H1 (cell line): Measurements from ENCODE around the gene C22orf39. TPM values are rescaled to one million over a fixed set of nuclear protein-coding genes. Genes with fewer than 3 reads are reported as not detected.

Experiments
- CTCF ChIA-PET: fragments of 300-600 bp; sonication (Branson Sonifier 250); formaldehyde crosslinking; loops from one replicate; lab custom pipeline; 2021; ENCODE audit not compliant: partially characterized antibody; lab: Charles Lee
- POLR2A ChIA-PET: fragments of 300-600 bp; sonication (Branson Sonifier 250); formaldehyde crosslinking; loops from one replicate; lab custom pipeline; 2021; ENCODE audit warnings: inconsistent platforms; ENCODE audit not compliant: partially characterized antibody; lab: Charles Lee
- DNase-seq, 2 experiments: peaks; one replicate each; pipeline versions ENCODE4 v3.0.0 to v3.0.0-alpha.2; 2010 to 2022; ENCODE audit warnings: low spot score in 2 of 2, low read depth in 1 of 2, mixed read lengths in 1 of 2
- FAIRE-seq: peaks from 2 replicates; lab custom pipeline; 2011; peaks lifted over from hg19 to GRCh38; lab: Jason Lieb, UNC
- H2AFZ ChIP-seq: 2 replicates; pipeline ENCODE4 v1.8.1; 2012; ENCODE audit warnings: low read length, inconsistent platforms
- H2AK5ac ChIP-seq: 2 replicates; pipeline ENCODE4 v1.6.1; 2013; ENCODE audit warnings: low read depth, low read length
- H2BK120ac ChIP-seq: replicated peaks from 2 replicates; pipeline ENCODE3; 2013; ENCODE audit warnings: low read depth, low read length, inconsistent platforms
- H2BK12ac ChIP-seq: 2 replicates; pipeline ENCODE4 v1.6.1; 2013; ENCODE audit warnings: low read depth, low read length
- H2BK15ac ChIP-seq: 2 replicates; pipeline ENCODE4 v1.6.1; 2013; ENCODE audit warnings: low read length
- H2BK20ac ChIP-seq: 2 replicates; pipeline ENCODE4 v1.6.1; 2013; ENCODE audit warnings: low read length
- H2BK5ac ChIP-seq: 2 replicates; pipeline ENCODE4 v1.6.1; 2013; ENCODE audit warnings: low read depth, low read length
- H3K14ac ChIP-seq: 2 replicates; pipeline ENCODE4 v1.6.1; 2013; ENCODE audit warnings: inconsistent platforms; ENCODE audit not compliant: insufficient read length
- H3K18ac ChIP-seq: 2 replicates; pipeline ENCODE4 v1.6.1; 2013; ENCODE audit warnings: low read length; ENCODE audit errors: extremely low read depth
- H3K23ac ChIP-seq: 2 replicates; pipeline ENCODE4 v1.6.1; 2013; ENCODE audit warnings: inconsistent platforms; ENCODE audit not compliant: insufficient read length
- H3K23me2 ChIP-seq: 2 replicates; pipeline ENCODE4 v1.6.1; 2013; ENCODE audit warnings: low read depth, low read length
- H3K27ac ChIP-seq: 2 replicates; pipeline ENCODE4 v1.6.1; 2011; ENCODE audit warnings: low read depth, low read length, inconsistent platforms
- H3K27me3 ChIP-seq, 4 experiments: replicated peaks in 1 of 4; 1 replicate in 1 of 4; 2 replicates in 3 of 4; pipeline versions ENCODE4 v1.6.1 to v1.8.1; 2011 to 2013; ENCODE audit warnings: low read length in 3 of 4, mild to moderate bottlenecking in 3 of 4, inconsistent platforms in 2 of 4, mixed read lengths in 2 of 4, moderate library complexity in 1 of 4; ENCODE audit not compliant: control insufficient read depth in 3 of 4, insufficient read depth in 3 of 4; ENCODE audit errors: extremely low read depth in 1 of 4
- H3K36me3 ChIP-seq, 4 experiments: 2 replicates each; pipeline versions ENCODE4 v1.6.1 to v1.8.1; 2011 to 2013; ENCODE audit warnings: mild to moderate bottlenecking in 4 of 4, low read length in 3 of 4, moderate library complexity in 2 of 4, control low read depth in 1 of 4, inconsistent platforms in 1 of 4; ENCODE audit not compliant: insufficient read depth in 4 of 4, control insufficient read depth in 2 of 4
- H3K4ac ChIP-seq: replicated peaks from 2 replicates; pipeline ENCODE3; 2013; ENCODE audit warnings: low read length, low read depth, mixed read lengths, inconsistent platforms; ENCODE audit not compliant: insufficient read length
- H3K4me1 ChIP-seq, 4 experiments: replicated peaks in 1 of 4; 1 replicate in 1 of 4; 2 replicates in 3 of 4; pipeline versions ENCODE4 v1.6.1 to v1.8.1; 2011 to 2013; ENCODE audit warnings: low read length in 3 of 4, inconsistent platforms in 2 of 4, mixed read lengths in 1 of 4; ENCODE audit not compliant: insufficient read depth in 4 of 4, control insufficient read depth in 3 of 4
- H3K4me2 ChIP-seq, 2 experiments: 2 replicates each; pipeline versions ENCODE4 v1.6.1 to v1.8.1; 2011 to 2013; ENCODE audit warnings: low read depth in 2 of 2, low read length in 2 of 2, control low read depth in 1 of 2, inconsistent platforms in 1 of 2, mild to moderate bottlenecking in 1 of 2; ENCODE audit not compliant: insufficient read depth in 1 of 2
- H3K4me3 ChIP-seq, 4 experiments: fragments of 200-600, 300-600 bp in 1 of 4; sonication (generic), shearing (Covaris generic), sonication (Bioruptor Twin) in 1 of 4; 2 replicates each; pipeline versions ENCODE4 v1.5.1 to v1.8.1; 2011 to 2016; ENCODE audit warnings: low read length in 4 of 4, low read depth in 3 of 4, control low read depth in 2 of 4, inconsistent platforms in 2 of 4, mild to moderate bottlenecking in 2 of 4, mixed read lengths in 1 of 4, moderate library complexity in 1 of 4; ENCODE audit not compliant: insufficient read depth in 2 of 4; ENCODE audit errors: extremely low read depth in 1 of 4
- H3K56ac ChIP-seq: replicated peaks from 2 replicates; pipeline ENCODE3; 2013; ENCODE audit warnings: low read depth, mild to moderate bottlenecking, mixed read lengths, low read length, inconsistent platforms; ENCODE audit not compliant: insufficient read length
- H3K79me1 ChIP-seq: 2 replicates; pipeline ENCODE4 v1.6.1; 2013; ENCODE audit warnings: low read depth, low read length, control low read depth
- H3K79me2 ChIP-seq, 2 experiments: 2 replicates each; pipeline versions ENCODE4 v1.6.1 to v1.8.1; 2012 to 2013; ENCODE audit warnings: low read length in 2 of 2, mild to moderate bottlenecking in 2 of 2, inconsistent platforms in 1 of 2; ENCODE audit not compliant: insufficient read depth in 2 of 2, control insufficient read depth in 1 of 2
- H3K9ac ChIP-seq, 4 experiments: replicated peaks in 1 of 4; 1 replicate in 1 of 4; 2 replicates in 3 of 4; pipeline versions ENCODE4 v1.6.1 to v1.8.1; 2011 to 2013; ENCODE audit warnings: low read depth in 3 of 4, low read length in 3 of 4, control low read depth in 2 of 4, mild to moderate bottlenecking in 2 of 4, moderate library complexity in 2 of 4, inconsistent platforms in 1 of 4; ENCODE audit errors: extremely low read depth in 1 of 4
- H3K9me3 ChIP-seq, 2 experiments: 2 replicates each; pipeline versions ENCODE4 v1.6.1 to v1.8.1; 2012 to 2013; ENCODE audit warnings: mild to moderate bottlenecking in 2 of 2, moderate library complexity in 2 of 2, control low read depth in 1 of 2, inconsistent platforms in 1 of 2, low read depth in 1 of 2, low read length in 1 of 2, mixed read lengths in 1 of 2; ENCODE audit not compliant: insufficient read depth in 2 of 2
- H4K20me1 ChIP-seq, 2 experiments: replicated peaks in 1 of 2; 2 replicates each; pipeline versions ENCODE3 to v1.8.1; 2011 to 2013; ENCODE audit warnings: inconsistent platforms in 2 of 2, low read length in 2 of 2, mild to moderate bottlenecking in 1 of 2; ENCODE audit not compliant: insufficient read depth in 2 of 2, control insufficient read depth in 1 of 2
- H4K5ac ChIP-seq: 2 replicates; pipeline ENCODE4 v1.6.1; 2013; ENCODE audit warnings: low read length, low read depth, mixed read lengths, inconsistent platforms; ENCODE audit not compliant: insufficient read length
- H4K8ac ChIP-seq: 2 replicates; pipeline ENCODE4 v1.8.0; 2013; ENCODE audit warnings: mild to moderate bottlenecking, moderate library complexity, low read length, inconsistent platforms; ENCODE audit not compliant: insufficient read depth; ENCODE audit errors: extremely low read depth
- H4K91ac ChIP-seq: replicated peaks from 2 replicates; pipeline ENCODE3; 2013; ENCODE audit warnings: low read length, mixed read lengths, inconsistent platforms; ENCODE audit not compliant: insufficient read length
- GABPA ChIP-seq: IDR thresholded peaks from 2 replicates; pipeline ENCODE4 v1.6.1; 2011; ENCODE audit warnings: mild to moderate bottlenecking, low read length, moderate library complexity, borderline replicate concordance; ENCODE audit not compliant: insufficient read depth
- PHF8 ChIP-seq: fragments of 200-600 bp; sonication (generic); conservative IDR thresholded peaks from 2 replicates; pipeline ENCODE4 v1.7.1; 2012; ENCODE audit warnings: low read depth, mild to moderate bottlenecking, inconsistent platforms, low read length, moderate library complexity
- WGBS, 2 experiments: shearing (Covaris generic) in 1 of 2; methylation state at CpG; one replicate each; pipeline versions ENCODE4 v1.1.6 to v1.1.7; 2013 to 2015; ENCODE audit warnings: low lambda C conversion rate in 2 of 2, mixed read lengths in 2 of 2, inconsistent platforms in 1 of 2, low coverage in 1 of 2, missing lambda C conversion rate in 1 of 2; ENCODE audit not compliant: insufficient replicate concordance in 2 of 2, insufficient coverage in 1 of 2, insufficient read length in 1 of 2; ENCODE audit errors: extremely low coverage in 1 of 2, missing lambda C conversion rate in 1 of 2; 5-methylcytosine and 5-hydroxymethylcytosine counted together
- polyA plus RNA-seq, 7 experiments: library from polyadenylated mRNA; depleted of rRNA in 3 of 7; stranded (reverse) in 5 of 7; unstranded in 2 of 7; fragments of >200 nt in 5 of 7; fragments of 200-250 nt in 2 of 7; gene quantifications; 1 replicate in 5 of 7; 2 replicates in 1 of 7; 4 replicates in 1 of 7; pipeline versions ENCODE4 v1.2.1 to v1.2.3, GENCODE V29; 2011 to 2013; ENCODE audit warnings: missing spikeins in 2 of 7, mixed read lengths in 2 of 7
- total RNA-seq: library from RNA; stranded (reverse); fragmentation: NEBNext Ultra II Directional; extraction: Animal tissue kit (Norgen Biotek cat#: 25700); gene quantifications from 2 replicates; pipeline ENCODE4 v1.2.1, GENCODE V29; 2021
- TF ChIP-seq, protein P1 (sequence below): IDR thresholded peaks from 2 replicates; pipeline ENCODE4 v1.6.1; 2012; ENCODE audit warnings: inconsistent platforms

The C22orf39 gene
- total and polyA plus RNA-seq, 2 of the 8 experiments (the other 6 are each of a cell fraction or from before 2014, with no cell fraction given) = 22.7 to 27.7 TPM

DNA sequence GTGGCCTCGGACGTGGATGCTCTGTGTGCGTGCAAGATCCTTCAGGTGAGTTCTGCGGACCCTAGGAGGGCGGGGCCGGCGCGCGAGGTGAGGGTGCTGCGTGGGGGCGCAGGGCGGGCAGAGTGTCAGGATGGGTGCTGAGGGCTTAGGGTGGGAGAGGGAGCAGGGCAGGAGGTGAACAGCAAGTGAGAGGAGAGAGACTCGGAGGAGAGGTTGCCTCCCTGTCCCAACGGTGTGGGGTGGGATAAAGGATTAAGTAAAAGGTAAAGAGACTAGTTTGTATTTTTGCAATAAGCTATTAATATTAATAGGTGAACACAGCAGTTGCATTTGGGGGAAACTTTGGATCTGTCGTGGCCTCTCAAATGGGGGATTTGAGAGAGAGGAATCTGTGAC is 32.7 kb upstream of the C22orf39 start:
- no peak overlapping the region for H4K5ac ChIP-seq
- peaks cover 3 to 46% of the 10 kb centered on the region in 2 experiments; a peak in 3 of 4 replicates for H3K79me2 ChIP-seq
- CTCF ChIA-PET = interaction anchor here (1.6 kb wide), 1 partner anchor 16 kb away, joined by 5 read pairs; no protein-coding TSS in a partner anchor
- no peak overlapping the region for H3K23ac ChIP-seq
- no peak overlapping the region for H3K56ac ChIP-seq
- no peaks in the 10 kb centered on the region for H3K9me3 ChIP-seq
- no peak overlapping the region for H2AK5ac ChIP-seq
- peaks cover 5% of the 10 kb centered on the region for H3K79me1 ChIP-seq
- peak overlapping the region; percentile 61 to 99 for H3K4me2 ChIP-seq
- peak overlapping the region; percentile 98 for H4K8ac ChIP-seq
- peaks cover 14 to 27% (median 18%) of the 10 kb centered on the region in 4 experiments for H3K36me3 ChIP-seq
- H3K14ac ChIP-seq = no peak overlapping the region
- FAIRE-seq (no peak), DNase-seq (no peak)
- H3K23me2 ChIP-seq = peaks cover 14% of the 10 kb centered on the region
- peak overlapping the region; percentile 82 to 99 (median 94) for H3K4me3 ChIP-seq
- H2BK15ac ChIP-seq = no peak overlapping the region
- no peak overlapping the region for H2BK120ac ChIP-seq
- H3K4ac ChIP-seq = no peak overlapping the region
- H3K9ac ChIP-seq = peak overlapping the region; percentile 95 to 99 (median 97)
- peak overlapping the region; percentile 80 for H3K27ac ChIP-seq
- H4K20me1 ChIP-seq = peaks cover 0 to 10% of the 10 kb centered on the region in 2 experiments
- no peaks in the 10 kb centered on the region for H3K27me3 ChIP-seq
- H2AFZ ChIP-seq = no peak overlapping the region; the same call in 1 of the 2 replicates
- no peak overlapping the region for H2BK20ac ChIP-seq
- 3% methylated on average over 14 of the region's 15 CpGs; no CpG with 5 or more reads in 1 of the 2 experiments for WGBS, 2 experiments
- 0 out of 2 replicates have a peak overlapping the region, but pooled peaks have one; percentile 1 for H2BK5ac ChIP-seq
- H3K4me1 ChIP-seq = peaks cover 0 to 8% (median 1%) of the 10 kb centered on the region in 4 experiments; a peak in 2 of 7 replicates
- no peak overlapping the region; the same call in 1 of the 2 replicates for H2BK12ac ChIP-seq
- 0 out of 2 replicates have a peak overlapping the region, but pooled peaks have one; percentile 28 for H3K18ac ChIP-seq
- no peak overlapping the region for H4K91ac ChIP-seq
- POLR2A ChIA-PET = interaction anchor here (0.7 to 3.7 kb wide), 29 partner anchors 8 to 370 kb away, joined by 3 to 33 read pairs (median 4); partner anchors contain the start of genes C22orf39, HIRA and MRPL40
- TF ChIP-seq, protein P1, sequence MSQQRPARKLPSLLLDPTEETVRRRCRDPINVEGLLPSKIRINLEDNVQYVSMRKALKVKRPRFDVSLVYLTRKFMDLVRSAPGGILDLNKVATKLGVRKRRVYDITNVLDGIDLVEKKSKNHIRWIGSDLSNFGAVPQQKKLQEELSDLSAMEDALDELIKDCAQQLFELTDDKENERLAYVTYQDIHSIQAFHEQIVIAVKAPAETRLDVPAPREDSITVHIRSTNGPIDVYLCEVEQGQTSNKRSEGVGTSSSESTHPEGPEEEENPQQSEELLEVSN = no peak
- TF ChIP-seq GABPA = no peak
- peak; percentile 1; the same call in 1 of the 2 replicates for TF ChIP-seq PHF8
